ENCODE data around the gene WDCP.

- no peak for TF ChIP-seq CTCF (IDR thresholded peaks at IDR 0.05 in 2 of 3, conservative IDR thresholded peaks at IDR 0.05 in 1 of 3; ENCODE audit: borderline replicate concordance in 1 of 3, insufficient read depth in 1 of 3, low read depth in 2 of 3, low read length in 2 of 3)
- TF ChIP-seq MAX (IDR thresholded peaks at IDR 0.05) = no peak
- TF ChIP-seq YY1 (IDR thresholded peaks at IDR 0.05; ENCODE audit: extremely low read depth, insufficient replicate concordance, low read depth, low read length) = no peak
- TF ChIP-seq RAD21 (IDR thresholded peaks at IDR 0.05; ENCODE audit: low read depth) = no peak
- no peak for TF ChIP-seq REST (IDR thresholded peaks at IDR 0.05; ENCODE audit: low read depth)
- TF ChIP-seq JUND (IDR thresholded peaks at IDR 0.05) = no peak
- TF ChIP-seq SRF (IDR thresholded peaks at IDR 0.05; ENCODE audit: low read depth) = no peak
- no peak for TF ChIP-seq POLR2A (IDR thresholded peaks at IDR 0.05; ENCODE audit: borderline replicate concordance, extremely low read depth, insufficient read depth, insufficient read length)
- TF ChIP-seq POLR2AphosphoS5 (IDR thresholded peaks at IDR 0.05; ENCODE audit: low read depth, low read length) = no peak
Measured at GRCh38 chr2:24040511-24040910, 6.7 kb downstream of the WDCP start.

All from HCT116 (cell line).